HCT116 (cell line): ENCODE measurements around the gene DNMT3A. TPM values are rescaled to one million over a fixed set of nuclear protein-coding genes. Genes with fewer than 3 reads are reported as not detected.

Experiments
- ATAC-seq: fragments of 200-7000 bp; cut with Tn5 transposase; 2 replicates; pipeline ENCODE4 v1.9.1; 2020; ENCODE audit warnings: mild to moderate bottlenecking, moderate library complexity
- BruUV-seq: library from RNA; stranded (reverse); fragments of 400-500 nt; replicated peaks from 2 replicates; lab custom pipeline; 2021; lab: Mats Ljungman, UMichigan
- CTCF ChIA-PET: fragments of 300-600 bp; sonication (Branson Sonifier 250); formaldehyde crosslinking; loops from one replicate; lab custom pipeline; 2021; ENCODE audit warnings: antibody characterized with exemption; lab: Charles Lee
- POLR2A ChIA-PET: fragments of 300-600, 350-600 bp; sonication (Branson Sonifier 250); formaldehyde crosslinking; loops from one replicate; lab custom pipeline; 2021; ENCODE audit warnings: antibody characterized with exemption; lab: Charles Lee
- RAD21 ChIA-PET, 2 experiments: fragments of 300-600 bp; sonication (Branson Sonifier 250); formaldehyde crosslinking; loops; one replicate each; lab custom pipeline; 2023; ENCODE audit warnings: low total read pairs in 2 of 2; ENCODE audit not compliant: uncharacterized antibody in 2 of 2, unreplicated experiment in 2 of 2, low non-redundant PET in 1 of 2; lab: Charles Lee
- DNase-seq: peaks from one replicate; pipeline ENCODE4 v3.0.0-alpha.2; 2010; ENCODE audit warnings: low read depth, low spot score
- H2AFZ ChIP-seq: fragments of 200-600 bp; shearing (Covaris generic), sonication (generic); 2 replicates; pipeline ENCODE4 v1.6.1; 2017; ENCODE audit warnings: low read depth, mixed run types, mixed read lengths, antibody characterized with exemption, low read length; ENCODE audit not compliant: poor library complexity, severe bottlenecking
- H3K27ac ChIP-seq: 2 replicates; pipeline ENCODE4 v1.5.1; 2012; ENCODE audit warnings: low read depth, low read length
- H3K27me3 ChIP-seq: fragments of 200-600 bp; sonication (generic); 2 replicates; pipeline ENCODE4 v1.6.1; 2016; ENCODE audit warnings: mixed run types, low read length, mixed read lengths; ENCODE audit not compliant: insufficient read depth
- H3K36me3 ChIP-seq, 2 experiments: fragments of 200-500 bp in 1 of 2; fragments of 200-600 bp in 1 of 2; sonication (Bioruptor generic) in 1 of 2; sonication (generic) in 1 of 2; 2 replicates each; pipeline versions ENCODE4 v1.5.1 to v1.6.1; 2014 to 2016; ENCODE audit warnings: low read length in 2 of 2, inconsistent platforms in 1 of 2, mixed read lengths in 1 of 2, mixed run types in 1 of 2; ENCODE audit not compliant: insufficient read depth in 2 of 2, control insufficient read depth in 1 of 2
- H3K4me1 ChIP-seq, 2 experiments: fragments of 200-600 bp in 1 of 2; sonication (generic) in 1 of 2; 2 replicates each; pipeline versions ENCODE4 v1.5.1 to v1.6.1; 2012 to 2017; ENCODE audit warnings: low read length in 2 of 2, inconsistent platforms in 1 of 2, mild to moderate bottlenecking in 1 of 2, mixed read lengths in 1 of 2, mixed run types in 1 of 2, moderate library complexity in 1 of 2; ENCODE audit not compliant: insufficient read depth in 2 of 2, control insufficient read depth in 1 of 2
- H3K4me2 ChIP-seq: fragments of 200-600 bp; sonication (generic); 2 replicates; pipeline ENCODE4 v1.6.1; 2017; ENCODE audit warnings: mixed run types, low read length, mixed read lengths
- H3K4me3 ChIP-seq, 2 experiments: fragments of 200-600 bp in 1 of 2; sonication (generic) in 1 of 2; replicated peaks in 1 of 2; 2 replicates each; pipeline ENCODE4 v1.5.1; 2011 to 2016; ENCODE audit warnings: low read length in 2 of 2, control low read depth in 1 of 2, low read depth in 1 of 2, mild to moderate bottlenecking in 1 of 2, mixed read lengths in 1 of 2, mixed run types in 1 of 2
- H3K79me2 ChIP-seq: fragments of 200-600 bp; sonication (generic); 2 replicates; pipeline ENCODE4 v1.6.1; 2017; ENCODE audit warnings: mild to moderate bottlenecking, mixed run types, low read length, moderate library complexity, mixed read lengths; ENCODE audit not compliant: insufficient read depth
- H3K9ac ChIP-seq: fragments of 200-600 bp; sonication (generic); 2 replicates; pipeline ENCODE4 v1.6.1; 2016; ENCODE audit warnings: low read length, mixed read lengths
- H3K9me2 ChIP-seq: fragments of 200-600 bp; sonication (generic), shearing (Covaris generic); 2 replicates; pipeline ENCODE4 v1.6.1; 2017; ENCODE audit warnings: mixed run types, mild to moderate bottlenecking, moderate library complexity; ENCODE audit not compliant: insufficient read depth
- H3K9me3 ChIP-seq, 2 experiments: fragments of 200-500 bp in 1 of 2; fragments of 200-600 bp in 1 of 2; sonication (Bioruptor generic) in 1 of 2; sonication (generic) in 1 of 2; 2 replicates each; pipeline ENCODE4 v1.6.1; 2014 to 2017; ENCODE audit warnings: low read length in 2 of 2, mixed read lengths in 2 of 2, inconsistent platforms in 1 of 2, low read depth in 1 of 2, mild to moderate bottlenecking in 1 of 2, mixed run types in 1 of 2, moderate library complexity in 1 of 2; ENCODE audit not compliant: control insufficient read depth in 1 of 2, insufficient read depth in 1 of 2
- H4K20me1 ChIP-seq: fragments of 200-600 bp; sonication (generic), shearing (Covaris generic); 2 replicates; pipeline ENCODE4 v1.6.1; 2017; ENCODE audit warnings: mixed run types, mild to moderate bottlenecking, moderate library complexity; ENCODE audit not compliant: insufficient read depth
- CBX3 ChIP-seq: IDR thresholded peaks from 2 replicates; pipeline ENCODE4 v1.6.1; 2012; ENCODE audit warnings: low read depth
- CTCF ChIP-seq, 3 experiments: fragments of 200-600 bp in 1 of 3; sonication (generic) in 1 of 3; IDR thresholded peaks in 2 of 3; conservative IDR thresholded peaks in 1 of 3; 2 replicates each; pipeline ENCODE4 v1.5.1; 2012 to 2017; ENCODE audit warnings: low read depth in 2 of 3, low read length in 2 of 3, antibody characterized with exemption in 1 of 3, borderline replicate concordance in 1 of 3, control low read depth in 1 of 3, mild to moderate bottlenecking in 1 of 3, mixed read lengths in 1 of 3, mixed run types in 1 of 3, moderate library complexity in 1 of 3; ENCODE audit not compliant: insufficient read depth in 1 of 3
- EGR1 ChIP-seq: IDR thresholded peaks from 2 replicates; pipeline ENCODE4 v1.6.1; 2012; ENCODE audit warnings: low read depth
- EZH2phosphoT487 ChIP-seq: fragments of 200-600 bp; IDR thresholded peaks from 2 replicates; pipeline ENCODE4 v1.6.1; 2018; ENCODE audit warnings: antibody characterized with exemption, borderline replicate concordance
- SIN3A ChIP-seq: IDR thresholded peaks from 2 replicates; pipeline ENCODE4 v1.6.1; 2012; ENCODE audit warnings: low read depth
- SRF ChIP-seq: IDR thresholded peaks from 2 replicates; pipeline ENCODE4 v1.6.1; 2012; ENCODE audit warnings: low read depth
- ZFX ChIP-seq: fragments of 450-650 bp; IDR thresholded peaks from 2 replicates; pipeline ENCODE4 v1.6.1; 2017
- intact Hi-C: fragments of 100-400 bp; cut with micrococcal nuclease; formaldehyde crosslinking; loops from 2 replicates; pipeline ENCODE4 v1.10.0; 2022
- total RNA-seq: library from RNA; stranded (reverse); gene quantifications from one replicate; pipeline ENCODE4 v1.2.1, GENCODE V29; 2021; ENCODE audit not compliant: unreplicated experiment
- TF ChIP-seq, protein P1 (sequence below): IDR thresholded peaks from 2 replicates; pipeline ENCODE4 v1.6.1; 2011; ENCODE audit warnings: mild to moderate bottlenecking, low read length, moderate library complexity; ENCODE audit not compliant: insufficient replicate concordance; ENCODE audit errors: extremely low read depth
- TF ChIP-seq, protein P2 (sequence below): IDR thresholded peaks from 2 replicates; pipeline ENCODE4 v1.6.1; 2012

The DNMT3A gene
- total RNA-seq, 1 experiment from 2014 or later, result 14.3 TPM

DNA sequence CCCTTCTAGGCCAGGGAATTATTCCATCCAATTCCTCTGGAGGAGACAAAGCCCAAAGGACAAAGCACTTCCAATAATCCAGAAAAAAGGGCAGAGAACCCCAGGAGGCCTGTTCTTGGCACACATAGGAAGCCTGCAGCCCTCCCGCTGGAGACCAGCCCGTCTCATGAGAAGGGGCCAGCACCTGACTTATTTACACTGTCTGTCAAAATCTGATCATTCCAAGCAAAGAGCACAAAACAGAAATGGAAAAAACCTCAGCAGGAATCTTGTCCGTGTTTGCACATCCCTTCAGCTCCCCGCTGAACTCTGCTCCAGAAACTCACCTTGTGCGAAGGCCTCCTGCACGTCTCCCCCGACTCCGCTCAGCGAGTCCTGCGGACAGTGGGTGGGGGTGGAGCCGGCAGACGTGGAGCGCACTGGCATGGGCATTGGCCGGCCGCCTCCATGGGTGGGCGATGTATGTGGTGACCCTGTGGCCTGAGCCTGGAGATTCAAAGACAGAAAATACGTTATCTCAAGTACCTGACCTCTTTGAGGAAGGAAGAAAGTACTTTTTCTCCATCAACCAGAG is 46.2 kb upstream of the DNMT3A start:
- ChIA-PET POLR2A (no interaction called here), CTCF (no interaction called here), RAD21 (no interaction called here)
- ATAC-seq, result no peak
- no peak overlapping the region for H3K4me2 ChIP-seq
- no peak overlapping the region for H3K9ac ChIP-seq
- intact Hi-C loops, result no loop called here
- no peaks in the 10 kb centered on the region for H3K4me1 ChIP-seq
- no peak overlapping the region for H2AFZ ChIP-seq
- no TSS peak for BruUV-seq
- no peaks in the 10 kb centered on the region for H3K36me3 ChIP-seq
- no peak for DNase-seq
- H3K27me3 ChIP-seq, result no peaks in the 10 kb centered on the region
- H3K4me3 ChIP-seq, result no peak overlapping the region
- no peaks in the 10 kb centered on the region for H3K79me2 ChIP-seq
- H4K20me1 ChIP-seq, result no peaks in the 10 kb centered on the region
- H3K9me3 ChIP-seq, result no peaks in the 10 kb centered on the region
- TF ChIP-seq EGR1 (no peak), CBX3 (no peak), SIN3A (no peak), EZH2phosphoT487 (no peak)
- TF ChIP-seq, protein P1, sequence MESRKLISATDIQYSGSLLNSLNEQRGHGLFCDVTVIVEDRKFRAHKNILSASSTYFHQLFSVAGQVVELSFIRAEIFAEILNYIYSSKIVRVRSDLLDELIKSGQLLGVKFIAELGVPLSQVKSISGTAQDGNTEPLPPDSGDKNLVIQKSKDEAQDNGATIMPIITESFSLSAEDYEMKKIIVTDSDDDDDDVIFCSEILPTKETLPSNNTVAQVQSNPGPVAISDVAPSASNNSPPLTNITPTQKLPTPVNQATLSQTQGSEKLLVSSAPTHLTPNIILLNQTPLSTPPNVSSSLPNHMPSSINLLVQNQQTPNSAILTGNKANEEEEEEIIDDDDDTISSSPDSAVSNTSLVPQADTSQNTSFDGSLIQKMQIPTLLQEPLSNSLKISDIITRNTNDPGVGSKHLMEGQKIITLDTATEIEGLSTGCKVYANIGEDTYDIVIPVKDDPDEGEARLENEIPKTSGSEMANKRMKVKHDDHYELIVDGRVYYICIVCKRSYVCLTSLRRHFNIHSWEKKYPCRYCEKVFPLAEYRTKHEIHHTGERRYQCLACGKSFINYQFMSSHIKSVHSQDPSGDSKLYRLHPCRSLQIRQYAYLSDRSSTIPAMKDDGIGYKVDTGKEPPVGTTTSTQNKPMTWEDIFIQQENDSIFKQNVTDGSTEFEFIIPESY, result no peak
- no peak overlapping the region for H3K27ac ChIP-seq
- no peaks in the 10 kb centered on the region for H3K9me2 ChIP-seq

DNA sequence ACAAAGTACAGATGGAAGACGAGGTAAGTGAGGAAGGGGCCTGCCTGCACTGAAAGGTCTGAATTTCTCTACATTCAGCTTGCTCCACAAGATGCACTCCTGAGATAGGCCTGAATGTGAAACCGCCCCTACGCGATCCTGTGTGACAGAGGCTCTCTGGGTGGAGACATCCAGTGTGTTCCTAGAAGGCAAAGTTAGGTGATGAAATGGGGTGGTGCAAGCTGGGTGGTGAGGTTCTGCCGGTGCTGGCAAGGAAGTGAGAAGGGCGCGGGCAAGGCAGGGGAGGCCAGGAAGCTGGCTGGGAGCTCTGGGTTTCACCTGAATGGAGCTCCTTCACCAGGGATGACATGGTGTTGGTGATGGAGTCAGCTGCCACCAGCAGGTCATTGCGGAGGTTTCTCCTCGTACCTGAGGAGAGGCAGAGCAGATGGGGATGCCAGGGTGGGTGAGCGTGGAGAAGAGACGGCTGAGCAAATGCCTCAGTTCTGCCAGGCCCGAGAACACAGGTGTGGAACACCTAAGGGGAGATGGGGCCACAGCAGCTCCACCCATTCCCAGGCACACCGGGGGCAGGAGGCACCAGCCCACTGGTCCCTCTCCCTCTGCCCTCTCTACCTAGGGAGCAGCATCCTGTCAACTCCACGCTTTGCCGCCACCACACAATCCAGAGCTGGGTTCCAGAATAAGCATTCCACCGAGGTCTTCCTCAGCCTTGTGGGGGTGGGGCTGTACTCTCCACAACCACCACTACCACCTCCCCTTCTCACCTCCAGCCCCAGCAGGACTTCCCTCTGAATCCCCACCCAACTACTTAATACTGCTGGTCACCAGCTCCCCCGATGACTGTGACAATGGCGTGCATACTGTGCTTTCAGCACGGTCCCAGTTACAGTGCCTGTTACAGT is 45.5 kb upstream of the DNMT3A start:
- H3K4me3 ChIP-seq, result no peak overlapping the region
- H2AFZ ChIP-seq, result no peak overlapping the region
- H3K9me2 ChIP-seq, result no peaks in the 10 kb centered on the region
- H3K27ac ChIP-seq, result no peak overlapping the region
- H4K20me1 ChIP-seq, result no peaks in the 10 kb centered on the region
- CTCF ChIA-PET, result no interaction called here
- no TSS peak for BruUV-seq
- H3K4me2 ChIP-seq, result no peak overlapping the region
- no peaks in the 10 kb centered on the region for H3K36me3 ChIP-seq
- no peaks in the 10 kb centered on the region for H3K4me1 ChIP-seq
- no peak overlapping the region for H3K9ac ChIP-seq
- intact Hi-C loops, result no loop called here
- H3K79me2 ChIP-seq, result no peaks in the 10 kb centered on the region
- no peaks in the 10 kb centered on the region for H3K27me3 ChIP-seq
- H3K9me3 ChIP-seq, result no peaks in the 10 kb centered on the region
- POLR2A ChIA-PET, result no interaction called here
- RAD21 ChIA-PET, result no interaction called here
- no peak for DNase-seq
- no peak for TF ChIP-seq CTCF (IDR thresholded peaks at IDR 0.05 in 2 of 3, conservative IDR thresholded peaks at IDR 0.05 in 1 of 3; ENCODE audit: borderline replicate concordance in 1 of 3, insufficient read depth in 1 of 3, low read depth in 2 of 3, low read length in 2 of 3)
- no peak for TF ChIP-seq ZFX
- TF ChIP-seq SRF, result no peak
- TF ChIP-seq, protein P2, sequence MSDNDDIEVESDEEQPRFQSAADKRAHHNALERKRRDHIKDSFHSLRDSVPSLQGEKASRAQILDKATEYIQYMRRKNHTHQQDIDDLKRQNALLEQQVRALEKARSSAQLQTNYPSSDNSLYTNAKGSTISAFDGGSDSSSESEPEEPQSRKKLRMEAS, result no peak
- ATAC-seq, result no peak
